H9 (cell line): ENCODE results near the gene S1PR4. TPM values are rescaled to one million over a fixed set of nuclear protein-coding genes. Genes with fewer than 3 reads are reported as not detected.

ENCODE experiments used
- DNase-seq: peaks from one replicate; pipeline ENCODE4 v3.0.0-alpha.2; 2017
- H2AFZ ChIP-seq: one replicate; pipeline ENCODE4 v1.6.1; 2013; ENCODE audit warnings: mild to moderate bottlenecking, low read length, control low read depth, moderate library complexity
- H2AK5ac ChIP-seq: 2 replicates; pipeline ENCODE4 v1.6.1; 2013; ENCODE audit warnings: low read length, control low read depth, mixed read lengths; ENCODE audit not compliant: insufficient read length
- H2BK120ac ChIP-seq: one replicate; pipeline ENCODE4 v1.6.1; 2013; ENCODE audit warnings: low read depth, mild to moderate bottlenecking, low read length, control low read depth, inconsistent platforms; ENCODE audit not compliant: poor library complexity, severe bottlenecking
- H2BK12ac ChIP-seq: 2 replicates; pipeline ENCODE4 v1.6.1; 2013; ENCODE audit warnings: low read length, control low read depth, mixed read lengths, low read depth; ENCODE audit not compliant: insufficient read length
- H2BK15ac ChIP-seq: 2 replicates; pipeline ENCODE4 v1.6.1; 2013; ENCODE audit warnings: low read depth, low read length, control low read depth
- H2BK20ac ChIP-seq: one replicate; pipeline ENCODE4 v1.6.1; 2013; ENCODE audit warnings: low read depth, mild to moderate bottlenecking, low read length, control low read depth, inconsistent platforms; ENCODE audit not compliant: poor library complexity, severe bottlenecking
- H2BK5ac ChIP-seq: 2 replicates; pipeline ENCODE4 v1.6.1; 2013; ENCODE audit warnings: low read length, control low read depth, mixed read lengths; ENCODE audit not compliant: insufficient read length
- H3K14ac ChIP-seq: 2 replicates; pipeline ENCODE4 v1.6.1; 2013; ENCODE audit warnings: low read length, control low read depth; ENCODE audit not compliant: insufficient read depth
- H3K18ac ChIP-seq: 2 replicates; pipeline ENCODE4 v1.6.1; 2013; ENCODE audit warnings: low read depth, mild to moderate bottlenecking, mixed read lengths, low read length, control low read depth; ENCODE audit not compliant: insufficient read length
- H3K23ac ChIP-seq: 2 replicates; pipeline ENCODE4 v1.6.1; 2013; ENCODE audit warnings: low read length, control low read depth, mixed read lengths, low read depth; ENCODE audit not compliant: insufficient read length
- H3K23me2 ChIP-seq: 2 replicates; pipeline ENCODE4 v1.6.1; 2013; ENCODE audit warnings: low read depth, mild to moderate bottlenecking, mixed read lengths, low read length, control low read depth; ENCODE audit not compliant: insufficient read length, poor library complexity, severe bottlenecking
- H3K27ac ChIP-seq: 2 replicates; pipeline ENCODE4 v1.5.1; 2013; ENCODE audit warnings: low read length, control low read depth, mixed read lengths, low read depth; ENCODE audit not compliant: insufficient read length
- H3K27me3 ChIP-seq: 2 replicates; pipeline ENCODE4 v1.6.1; 2013; ENCODE audit warnings: low read length, control low read depth, inconsistent platforms; ENCODE audit not compliant: insufficient read depth
- H3K4ac ChIP-seq: 2 replicates; pipeline ENCODE4 v1.6.1; 2013; ENCODE audit warnings: low read depth, mild to moderate bottlenecking, control low read depth, inconsistent platforms, low read length, moderate library complexity
- H3K4me1 ChIP-seq: 2 replicates; pipeline ENCODE4 v1.6.1; 2013; ENCODE audit warnings: low read length, control low read depth, inconsistent platforms; ENCODE audit not compliant: insufficient read depth
- H3K4me2 ChIP-seq: 2 replicates; pipeline ENCODE4 v1.6.1; 2013; ENCODE audit warnings: low read length, control low read depth, mixed read lengths; ENCODE audit not compliant: insufficient read length, insufficient read depth
- H3K56ac ChIP-seq: 2 replicates; pipeline ENCODE4 v1.6.1; 2013; ENCODE audit warnings: low read depth, mild to moderate bottlenecking, mixed read lengths, low read length, control low read depth; ENCODE audit not compliant: insufficient read length
- H3K79me1 ChIP-seq: 2 replicates; pipeline ENCODE4 v1.6.1; 2013; ENCODE audit warnings: low read depth, mild to moderate bottlenecking, moderate library complexity, low read length, control low read depth, inconsistent platforms; ENCODE audit not compliant: insufficient read depth, poor library complexity, severe bottlenecking
- H3K79me2 ChIP-seq: 2 replicates; pipeline ENCODE4 v1.6.1; 2013; ENCODE audit warnings: low read length, control low read depth, inconsistent platforms; ENCODE audit not compliant: insufficient read depth
- H3K9ac ChIP-seq: 2 replicates; pipeline ENCODE4 v1.6.1; 2013; ENCODE audit warnings: low read length, control low read depth, mixed read lengths; ENCODE audit not compliant: insufficient read length; ENCODE audit errors: extremely low read depth
- H3K9me3 ChIP-seq: one replicate; pipeline ENCODE4 v1.6.1; 2013; ENCODE audit warnings: low read depth, low read length, inconsistent platforms; ENCODE audit not compliant: control insufficient read depth
- H3T11ph ChIP-seq: one replicate; pipeline ENCODE4 v1.6.1; 2013; ENCODE audit warnings: mild to moderate bottlenecking, low read length, control low read depth, inconsistent platforms
- H4K20me1 ChIP-seq: one replicate; pipeline ENCODE4 v1.6.1; 2013; ENCODE audit not compliant: control insufficient read depth, insufficient read length, insufficient read depth
- H4K5ac ChIP-seq: 2 replicates; pipeline ENCODE4 v1.6.1; 2013; ENCODE audit warnings: low read depth, mild to moderate bottlenecking, mixed read lengths, low read length, control low read depth; ENCODE audit not compliant: insufficient read length
- H4K8ac ChIP-seq: replicated peaks from 2 replicates; pipeline ENCODE4 v1.6.1; 2013; ENCODE audit warnings: low read length, control low read depth, mixed read lengths, low read depth; ENCODE audit not compliant: insufficient read length
- H4K91ac ChIP-seq: 2 replicates; pipeline ENCODE4 v1.6.1; 2013; ENCODE audit warnings: low read depth, mild to moderate bottlenecking, moderate library complexity, mixed read lengths, low read length, control low read depth; ENCODE audit not compliant: insufficient read length
- H3K27ac Mint-ChIP-seq, 3 experiments: 2 replicates in 2 of 3; 3 replicates in 1 of 3; pipeline ENCODE4 v1.8.0; 2020 to 2021; ENCODE audit warnings: mixed read lengths in 3 of 3, mild to moderate bottlenecking in 1 of 3, moderate library complexity in 1 of 3
- H3K27me3 Mint-ChIP-seq: 2 replicates; pipeline ENCODE4 v1.8.0; 2021; ENCODE audit warnings: low read depth, mild to moderate bottlenecking, moderate library complexity, mixed read lengths
- H3K36me3 Mint-ChIP-seq, 3 experiments: 2 replicates in 2 of 3; 3 replicates in 1 of 3; pipeline ENCODE4 v1.8.0; 2020 to 2021; ENCODE audit warnings: low read depth in 3 of 3, mixed read lengths in 3 of 3; ENCODE audit not compliant: insufficient read depth in 1 of 3
- H3K4me1 Mint-ChIP-seq, 2 experiments: 2 replicates each; pipeline ENCODE4 v1.8.0; 2020; ENCODE audit warnings: mixed read lengths in 2 of 2
- H3K4me3 Mint-ChIP-seq, 2 experiments: 2 replicates in 1 of 2; 3 replicates in 1 of 2; pipeline ENCODE4 v1.8.0; 2020 to 2021; ENCODE audit warnings: mild to moderate bottlenecking in 2 of 2, mixed read lengths in 2 of 2, moderate library complexity in 1 of 2
- H3K9me3 Mint-ChIP-seq, 2 experiments: 2 replicates in 1 of 2; 3 replicates in 1 of 2; pipeline ENCODE4 v1.8.0; 2020; ENCODE audit warnings: mild to moderate bottlenecking in 2 of 2, mixed read lengths in 2 of 2, moderate library complexity in 1 of 2
- CTCF ChIP-seq: fragments of 200-600 bp; sonication (generic); conservative IDR thresholded peaks from 3 replicates; pipeline ENCODE4 v1.8.0; 2021; ENCODE audit warnings: antibody characterized with exemption, mild to moderate bottlenecking
- WGBS: extraction: QIAGEN DNeasy Blood & Tissue Kit; methylation state at CpG from one replicate; pipeline ENCODE4 v1.1.7; 2013; ENCODE audit warnings: missing lambda C conversion rate, low lambda C conversion rate, mixed read lengths; ENCODE audit not compliant: insufficient read length; ENCODE audit errors: extremely low coverage; 5-methylcytosine and 5-hydroxymethylcytosine counted together
- total RNA-seq: library from RNA; stranded (reverse); gene quantifications from 2 replicates; pipeline ENCODE4 v1.2.1, GENCODE V29; 2021

Gene S1PR4
- total RNA-seq, 1 experiment from 2014 or later, result not detected

- H3K9me3 Mint-ChIP-seq, result peaks cover 1 to 8% of the 10 kb centered on the region in 2 experiments; a peak in 4 of 5 replicates
- H4K91ac ChIP-seq, result no peak overlapping the region
- no peak overlapping the region for H3K4me3 Mint-ChIP-seq
- H3K4ac ChIP-seq, result no peak overlapping the region
- no peak overlapping the region for H3K23ac ChIP-seq
- H4K8ac ChIP-seq, result no peak overlapping the region
- H3K27ac Mint-ChIP-seq, result no peak overlapping the region
- H3K27me3 ChIP-seq, result no peaks in the 10 kb centered on the region
- H2BK5ac ChIP-seq, result no peak overlapping the region
- no peak overlapping the region for H2AK5ac ChIP-seq
- H3K23me2 ChIP-seq, result no peaks in the 10 kb centered on the region
- H4K20me1 ChIP-seq, result no peaks in the 10 kb centered on the region
- H2AFZ ChIP-seq, result no peak overlapping the region
- peaks cover 0 to 3% (median 0%) of the 10 kb centered on the region in 3 experiments; a peak in 2 of 7 replicates for H3K36me3 Mint-ChIP-seq
- no peak for TF ChIP-seq CTCF
- no peaks in the 10 kb centered on the region for H3K4me1 ChIP-seq
- no peak overlapping the region for H2BK20ac ChIP-seq
- no peak overlapping the region for H3K18ac ChIP-seq
- no peak for DNase-seq
- no peak overlapping the region for H3K14ac ChIP-seq
- no CpG with 5 or more reads among the region's 21 CpGs for WGBS
- no peak overlapping the region for H2BK15ac ChIP-seq
- H2BK120ac ChIP-seq, result no peak overlapping the region
- H3K27ac ChIP-seq, result no peak overlapping the region
- H3K9ac ChIP-seq, result no peak overlapping the region
- H3K4me2 ChIP-seq, result no peak overlapping the region
- H3K27me3 Mint-ChIP-seq, result peaks cover 28% of the 10 kb centered on the region
- peaks cover 5 to 7% of the 10 kb centered on the region in 2 experiments for H3K4me1 Mint-ChIP-seq
- no peak overlapping the region for H4K5ac ChIP-seq
- H3K56ac ChIP-seq, result no peak overlapping the region
- no peak overlapping the region for H2BK12ac ChIP-seq
- H3K9me3 ChIP-seq, result no peaks in the 10 kb centered on the region
- no peaks in the 10 kb centered on the region for H3K79me2 ChIP-seq
- H3K79me1 ChIP-seq, result no peaks in the 10 kb centered on the region
- no peak overlapping the region for H3T11ph ChIP-seq
Measured at GRCh38 chr19:3154957-3155736, 23.4 kb upstream of the S1PR4 start.
